Urinary bladder (tissue), 4 donors: ENCODE results near the gene OVAAL. TPM values are rescaled to one million over a fixed set of nuclear protein-coding genes. Genes with fewer than 3 reads are reported as not detected.

Experiments used
- DNase-seq: peaks from one replicate; pipeline ENCODE4 v3.0.0-alpha.2; 2015; ENCODE audit errors: extremely low spot score
- H3K27ac ChIP-seq: one replicate; pipeline ENCODE4 v1.5.1; 2013; ENCODE audit warnings: low read depth, mild to moderate bottlenecking, moderate library complexity
- H3K36me3 ChIP-seq: one replicate; pipeline ENCODE4 v1.6.1; 2013; ENCODE audit warnings: mild to moderate bottlenecking, moderate library complexity; ENCODE audit not compliant: insufficient read depth
- H3K4me1 ChIP-seq: one replicate; pipeline ENCODE4 v1.6.1; 2013; ENCODE audit warnings: mild to moderate bottlenecking, moderate library complexity; ENCODE audit not compliant: insufficient read depth
- H3K4me3 ChIP-seq: one replicate; pipeline ENCODE4 v1.5.1; 2013; ENCODE audit warnings: low read depth, low read length
- WGBS: extraction: QIAGEN DNeasy Blood & Tissue Kit; methylation state at CpG from one replicate; pipeline ENCODE4 v1.1.7; 2013; 5-methylcytosine and 5-hydroxymethylcytosine counted together
- polyA plus RNA-seq: library from polyadenylated mRNA; stranded (reverse); fragments of 200-250 nt; gene quantifications from one replicate; pipeline ENCODE4 v1.2.3, GENCODE V29; 2013
- total RNA-seq: library from RNA; depleted of rRNA; stranded (reverse); fragments of >200 nt; gene quantifications from one replicate; pipeline ENCODE4 v1.2.3, GENCODE V29; 2014
- donor health status: healthy with polysubstance abuse.
- donor health status: healthy.

The OVAAL gene
- total RNA-seq = 0.26 TPM
- polyA plus RNA-seq = not detected

DNA sequence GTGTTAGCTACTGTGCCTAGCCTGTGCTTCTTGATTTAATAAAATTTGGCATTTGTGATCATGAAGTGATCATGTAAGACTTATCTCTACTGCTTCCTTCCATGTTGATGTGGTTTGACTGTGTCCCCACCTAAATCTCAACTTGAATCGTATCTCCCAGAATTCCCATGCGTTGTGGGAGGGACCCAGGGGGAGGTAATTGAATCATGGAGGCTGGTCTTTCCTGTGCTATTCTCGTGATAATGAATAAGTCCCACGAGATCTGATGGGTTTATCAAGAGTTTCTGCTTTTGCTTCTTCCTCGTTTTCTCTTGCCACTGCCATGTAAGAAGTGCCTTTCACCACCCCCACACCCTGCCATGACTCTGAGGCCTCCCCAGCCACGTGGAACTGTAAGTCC is at the start of gene OVAAL:
TSS of gene OVAAL (plus strand) at position 301 of the 400 bp plus-strand sequence.
- WGBS = 83% methylated on average over 6 of the region's 6 CpGs
- H3K4me1 ChIP-seq = peaks cover 1% of the 10 kb centered on the region
- no peak within 1 kb of the TSS for H3K4me3 ChIP-seq
- no peak for DNase-seq
- no peaks in the 10 kb centered on the region for H3K36me3 ChIP-seq
- H3K27ac ChIP-seq = no peak within 1 kb of the TSS

DNA sequence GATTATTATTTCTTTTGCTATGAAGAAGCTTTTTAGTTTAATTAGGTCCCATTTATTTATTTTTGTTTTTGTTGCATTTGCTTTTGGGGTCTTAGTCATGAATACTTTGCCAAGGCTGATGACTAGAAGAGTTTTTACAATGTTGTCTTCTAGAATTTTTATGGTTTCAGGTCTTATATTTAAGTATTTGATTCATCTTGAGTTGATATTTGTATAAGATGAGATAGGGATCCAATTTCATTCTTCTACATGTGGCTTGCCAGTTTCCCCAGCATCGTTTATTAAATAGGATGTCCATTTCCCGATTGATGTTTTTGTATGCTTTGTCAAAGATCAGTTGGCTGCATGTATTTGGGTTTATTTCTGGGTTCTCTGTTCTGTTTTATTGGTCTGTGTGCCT is 47.9 kb upstream of the OVAAL start:
- no peaks in the 10 kb centered on the region for H3K4me1 ChIP-seq
- H3K27ac ChIP-seq = no peak overlapping the region
- WGBS = 86% methylated on average over 2 of the region's 2 CpGs
- no peaks in the 10 kb centered on the region for H3K36me3 ChIP-seq
- H3K4me3 ChIP-seq = no peak overlapping the region
- DNase-seq = no peak

DNA sequence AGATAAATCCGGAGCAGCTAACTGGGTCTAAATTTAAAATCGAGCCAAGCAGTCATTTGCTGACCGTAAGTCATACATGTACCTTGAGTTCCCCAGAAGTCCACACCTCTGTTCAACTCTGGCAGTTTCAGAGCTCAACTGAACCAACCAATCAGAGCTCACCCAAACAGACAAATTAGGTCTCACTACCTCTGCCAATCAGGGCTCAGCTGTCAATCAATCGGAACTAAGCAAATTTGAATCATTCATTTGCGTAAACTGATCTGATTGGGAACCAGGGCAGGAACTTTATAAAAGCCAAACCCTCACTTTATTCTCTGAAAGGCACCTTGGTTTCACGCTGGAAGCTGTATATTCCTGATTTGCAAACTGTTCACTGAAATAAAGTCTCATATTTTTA is 45.2 kb upstream of the OVAAL start:
- no peak for DNase-seq
- Histone ChIP-seq H3K4me3 (no peak overlapping the region), H3K4me1 (no peaks in the 10 kb centered on the region), H3K27ac (no peak overlapping the region), H3K36me3 (no peaks in the 10 kb centered on the region)
- WGBS = 83% methylated on average over 6 of the region's 6 CpGs

DNA sequence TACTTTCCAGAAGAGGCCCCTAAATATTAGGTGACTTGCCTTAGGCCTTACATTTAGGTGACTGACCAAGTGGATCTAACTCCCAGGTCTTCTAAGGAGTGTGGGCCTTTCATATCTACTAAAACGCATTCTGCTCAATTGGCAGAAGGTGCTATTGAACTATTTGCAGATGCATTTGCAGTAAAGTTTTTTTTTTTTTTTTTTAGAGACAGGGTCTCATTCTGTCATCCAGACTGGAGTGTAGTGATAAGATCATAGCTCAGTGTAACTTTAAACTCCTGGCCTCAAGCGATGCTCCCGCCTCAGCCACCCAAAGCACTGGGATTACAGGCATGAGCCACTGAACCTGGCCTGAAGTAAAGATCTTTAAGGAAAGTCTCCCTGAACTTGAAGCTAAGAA is 43.4 kb upstream of the OVAAL start:
- Histone ChIP-seq H3K36me3 (no peaks in the 10 kb centered on the region), H3K4me3 (no peak overlapping the region), H3K27ac (no peak overlapping the region), H3K4me1 (no peaks in the 10 kb centered on the region)
- no peak for DNase-seq
- WGBS = 22% methylated on average over 3 of the region's 3 CpGs

DNA sequence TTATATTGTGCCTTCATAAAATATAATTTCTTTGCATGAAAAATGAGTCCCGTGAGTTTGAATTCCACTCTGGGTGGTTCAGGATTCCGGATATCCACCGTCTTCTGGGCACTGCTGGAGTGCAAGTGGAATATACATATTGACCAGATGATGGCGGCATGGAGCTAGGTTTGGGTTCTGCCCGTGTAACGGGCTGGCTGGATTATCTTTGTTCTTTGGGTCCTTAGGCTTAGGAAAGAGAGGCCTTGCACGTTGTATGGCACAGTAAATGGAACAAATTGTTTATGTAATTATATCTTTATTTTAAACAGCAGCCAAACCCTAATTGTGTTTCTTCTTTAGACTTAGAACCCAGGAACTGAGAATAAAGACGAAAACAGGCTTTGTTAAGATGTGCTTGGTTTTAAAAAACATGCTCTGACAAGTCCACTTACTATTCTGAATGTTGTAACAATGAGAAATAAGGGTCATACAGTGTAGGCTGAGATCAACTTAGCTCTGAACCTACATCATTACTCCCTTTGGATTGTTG is 42.8 kb upstream of the OVAAL start:
- no peak overlapping the region for H3K27ac ChIP-seq
- H3K4me1 ChIP-seq = no peaks in the 10 kb centered on the region
- WGBS = 9% methylated on average over 8 of the region's 8 CpGs
- no peak overlapping the region for H3K4me3 ChIP-seq
- H3K36me3 ChIP-seq = no peaks in the 10 kb centered on the region
- DNase-seq = peak; percentile 58

DNA sequence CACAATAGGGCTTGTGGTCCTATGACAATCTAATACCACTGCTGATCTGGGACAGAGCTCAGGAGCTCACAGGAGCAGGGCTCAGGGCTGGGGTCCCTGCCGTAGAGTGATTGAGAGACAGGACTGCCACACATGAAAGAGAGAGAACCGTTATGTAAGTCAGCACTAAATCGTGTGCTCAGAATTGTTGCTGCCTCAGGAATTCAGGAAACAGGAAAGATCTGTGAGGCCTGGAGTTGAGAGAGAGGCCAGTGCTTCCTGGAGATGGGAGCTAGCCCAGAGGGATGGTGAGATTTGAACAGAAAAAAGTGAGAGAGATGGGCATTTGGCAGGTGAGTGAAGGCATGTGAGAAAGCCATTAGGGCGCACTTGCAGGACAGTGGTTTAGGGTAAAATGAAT is 38.9 kb upstream of the OVAAL start:
- DNase-seq = no peak
- H3K36me3 ChIP-seq = no peaks in the 10 kb centered on the region
- 52% methylated on average over 4 of the region's 4 CpGs for WGBS
- no peak overlapping the region for H3K27ac ChIP-seq
- no peak overlapping the region for H3K4me3 ChIP-seq
- no peaks in the 10 kb centered on the region for H3K4me1 ChIP-seq

DNA sequence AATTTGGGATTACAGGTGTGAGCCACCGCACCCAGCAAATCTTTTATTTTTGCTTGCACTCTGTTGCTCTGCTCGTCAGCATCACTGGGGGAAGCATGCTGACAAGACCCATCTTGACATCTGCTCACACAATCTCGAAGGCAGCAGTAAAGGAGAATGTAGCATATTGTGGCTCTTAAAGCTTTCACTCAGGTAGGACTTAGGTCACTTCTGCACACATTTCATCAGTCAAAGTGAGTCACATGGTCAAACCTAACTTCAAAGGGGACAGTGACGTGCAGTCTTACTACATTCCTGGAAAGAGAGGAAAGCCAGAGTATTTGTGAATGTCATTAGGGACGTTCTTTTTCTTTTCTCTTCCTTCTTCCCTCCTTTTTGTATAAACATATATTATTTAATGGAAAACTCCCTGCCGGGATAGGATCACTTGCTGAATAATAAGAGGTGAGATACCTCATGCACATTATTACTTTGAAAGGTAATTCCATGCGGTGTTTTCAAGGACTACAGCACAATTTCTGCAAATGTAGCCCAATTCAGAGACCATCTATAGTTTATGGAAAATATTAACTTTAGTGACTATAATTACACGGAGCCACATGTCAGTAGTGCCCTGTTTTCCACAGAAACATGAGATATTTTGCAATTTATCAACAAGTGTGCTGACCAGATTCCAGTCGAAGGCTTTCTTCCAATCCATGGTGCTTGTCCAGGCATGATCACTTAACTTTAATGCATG is 37.1 kb upstream of the OVAAL start:
- H3K4me3 ChIP-seq = no peak overlapping the region
- WGBS = 57% methylated on average over 9 of the region's 9 CpGs

DNA sequence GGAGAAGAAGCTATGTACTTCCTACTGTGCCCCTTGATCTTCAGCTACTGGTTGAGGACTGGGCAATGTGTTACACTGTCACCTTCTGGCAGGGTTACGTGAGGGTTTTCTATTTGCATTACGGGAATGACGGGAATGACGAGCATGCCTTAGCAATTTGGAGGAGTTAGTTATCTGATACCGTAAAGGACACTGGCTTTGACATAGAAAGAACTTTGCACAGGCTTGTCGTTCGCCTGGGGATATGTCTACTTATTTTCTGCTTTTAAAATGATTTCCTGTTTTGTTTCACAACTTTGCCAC is 36.6 kb upstream of the OVAAL start:
- Histone ChIP-seq H3K36me3 (no peaks in the 10 kb centered on the region), H3K4me3 (no peak overlapping the region), H3K27ac (no peak overlapping the region), H3K4me1 (no peaks in the 10 kb centered on the region)
- DNase-seq = no peak
- WGBS = 68% methylated on average over 7 of the region's 7 CpGs

More for the DNA sequence above, 37.1 kb upstream of the OVAAL start:
- no peaks in the 10 kb centered on the region for H3K36me3 ChIP-seq
- no peak for DNase-seq
- no peak overlapping the region for H3K27ac ChIP-seq
- H3K4me1 ChIP-seq = no peaks in the 10 kb centered on the region

DNA sequence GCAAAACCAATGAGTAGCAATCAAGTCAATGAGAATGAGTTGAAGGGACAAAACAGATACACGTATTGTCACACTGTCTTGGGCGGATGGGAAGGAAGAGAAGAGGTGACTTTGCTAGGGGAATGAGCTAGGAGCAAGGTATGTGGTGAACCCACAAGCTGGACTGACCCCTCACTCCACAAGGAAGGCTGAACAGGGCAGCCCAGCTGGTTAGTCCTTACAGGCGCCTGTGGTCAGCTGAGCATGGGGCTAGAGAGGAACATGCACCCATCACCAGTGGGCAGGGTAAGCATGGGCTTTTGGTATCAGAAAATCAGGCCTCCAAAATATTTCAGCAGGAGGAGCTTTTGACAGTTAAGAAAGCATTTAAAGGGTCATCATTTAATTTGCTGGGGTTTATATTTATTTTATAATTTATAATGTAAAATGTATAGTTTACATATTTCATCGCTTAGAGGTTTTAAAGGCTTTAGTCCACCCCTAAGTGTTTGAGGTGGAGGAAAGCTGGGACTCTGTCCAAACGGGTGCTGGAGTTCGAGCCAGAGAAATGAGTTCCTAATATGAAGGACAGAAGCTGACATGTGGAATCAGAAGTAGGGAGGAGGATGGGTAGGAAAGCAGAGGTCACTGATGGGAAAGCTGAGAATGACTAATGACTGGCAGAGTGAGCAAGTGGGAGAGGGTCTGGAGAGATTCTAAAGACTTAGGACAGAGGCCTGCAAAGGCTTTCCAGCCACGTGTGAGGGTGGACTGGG is 34.4 kb upstream of the OVAAL start:
- no peak for DNase-seq
- H3K4me1 ChIP-seq = no peaks in the 10 kb centered on the region
- 69% methylated on average over 7 of the region's 7 CpGs for WGBS
- no peaks in the 10 kb centered on the region for H3K36me3 ChIP-seq
- no peak overlapping the region for H3K4me3 ChIP-seq
- H3K27ac ChIP-seq = no peak overlapping the region

DNA sequence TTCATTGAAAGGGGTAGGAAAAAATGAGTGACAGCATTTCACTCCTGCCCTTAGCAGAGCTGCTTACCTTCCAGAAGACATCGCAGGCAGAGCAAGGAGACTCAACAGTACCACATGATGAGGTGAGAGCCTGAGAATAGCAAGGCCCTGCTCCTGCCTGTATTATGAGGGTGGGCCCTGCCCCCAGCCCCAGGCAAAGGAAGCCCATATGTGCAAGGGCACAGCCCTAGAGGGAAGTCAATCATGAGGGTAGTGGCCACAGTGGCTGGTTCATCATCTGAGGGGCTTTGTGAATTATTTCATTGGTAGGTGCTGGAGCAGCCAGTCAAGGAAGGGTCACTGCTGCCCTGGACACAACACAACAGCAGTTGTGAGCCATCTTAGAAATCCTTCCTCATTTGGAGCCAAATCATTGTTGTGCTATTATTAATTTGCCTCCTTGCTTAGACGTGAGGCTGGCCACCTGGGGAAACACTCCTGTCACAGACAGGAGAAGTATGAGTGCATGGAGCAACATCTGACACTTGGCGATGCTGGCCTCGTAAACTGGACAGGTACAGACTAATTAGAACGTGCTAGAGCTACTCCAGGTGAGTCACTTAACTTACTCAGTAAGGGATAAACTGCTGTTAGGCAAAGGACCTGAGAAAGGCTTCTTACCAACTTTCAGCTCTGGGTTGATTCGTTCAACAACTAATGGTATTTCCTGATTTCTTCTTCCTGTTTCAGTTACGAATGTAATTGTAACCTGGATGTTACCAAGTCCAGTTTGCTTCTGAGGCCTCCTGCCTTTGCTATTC is 33.6 kb upstream of the OVAAL start:
- no peak overlapping the region for H3K4me3 ChIP-seq
- no peaks in the 10 kb centered on the region for H3K36me3 ChIP-seq
- no peak for DNase-seq
- WGBS = 69% methylated on average over 7 of the region's 7 CpGs
- no peaks in the 10 kb centered on the region for H3K4me1 ChIP-seq
- H3K27ac ChIP-seq = no peak overlapping the region

DNA sequence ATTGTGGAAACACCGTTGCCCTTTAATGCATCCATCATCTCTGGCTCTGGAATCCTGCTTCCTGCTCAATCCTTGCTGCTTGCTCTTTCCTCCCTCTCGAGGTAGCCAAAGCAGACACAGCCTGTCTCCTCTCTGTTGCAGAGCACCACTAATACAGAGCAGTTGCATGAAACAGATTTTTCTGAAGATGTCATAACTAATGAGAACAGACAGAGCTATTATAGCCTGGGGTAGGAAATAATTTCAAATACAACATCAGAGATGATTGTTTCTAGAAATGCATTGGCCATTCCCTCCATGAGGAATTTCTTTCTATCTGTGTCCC is 33.1 kb upstream of the OVAAL start:
- Histone ChIP-seq H3K4me1 (no peaks in the 10 kb centered on the region), H3K27ac (no peak overlapping the region), H3K36me3 (no peaks in the 10 kb centered on the region), H3K4me3 (no peak overlapping the region)
- DNase-seq = no peak
- 41% methylated on average over 2 of the region's 2 CpGs for WGBS

DNA sequence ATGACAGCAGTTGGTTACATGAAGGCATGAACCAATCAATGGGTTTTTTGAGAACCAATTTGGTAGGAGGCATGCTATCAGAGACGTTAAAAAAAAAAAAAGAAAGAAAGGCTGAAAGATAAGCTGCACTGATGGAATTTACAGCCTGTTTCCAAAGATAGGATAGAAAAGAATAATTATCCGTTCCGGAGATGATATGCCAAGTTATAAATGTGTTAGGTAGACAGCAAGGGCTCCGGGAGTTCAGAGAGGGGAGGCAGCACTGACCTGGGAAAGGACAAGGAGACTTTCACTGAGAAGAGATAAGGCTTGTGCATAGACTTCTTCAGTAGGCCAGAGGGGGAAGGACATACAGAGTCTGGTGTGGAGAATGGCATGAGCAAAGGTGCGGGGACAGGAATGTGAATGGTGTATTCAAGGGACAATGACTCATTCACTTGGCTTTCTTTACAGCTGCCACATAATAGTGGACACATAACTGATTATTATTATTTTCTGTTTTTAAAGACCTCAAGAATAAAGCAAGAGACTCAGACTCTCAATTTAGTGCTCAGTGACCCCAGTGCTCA is 31.6 kb upstream of the OVAAL start:
- Histone ChIP-seq H3K4me3 (no peak overlapping the region), H3K4me1 (no peaks in the 10 kb centered on the region), H3K36me3 (no peaks in the 10 kb centered on the region), H3K27ac (no peak overlapping the region)
- 53% methylated on average over 5 of the region's 5 CpGs for WGBS
- no peak for DNase-seq

DNA sequence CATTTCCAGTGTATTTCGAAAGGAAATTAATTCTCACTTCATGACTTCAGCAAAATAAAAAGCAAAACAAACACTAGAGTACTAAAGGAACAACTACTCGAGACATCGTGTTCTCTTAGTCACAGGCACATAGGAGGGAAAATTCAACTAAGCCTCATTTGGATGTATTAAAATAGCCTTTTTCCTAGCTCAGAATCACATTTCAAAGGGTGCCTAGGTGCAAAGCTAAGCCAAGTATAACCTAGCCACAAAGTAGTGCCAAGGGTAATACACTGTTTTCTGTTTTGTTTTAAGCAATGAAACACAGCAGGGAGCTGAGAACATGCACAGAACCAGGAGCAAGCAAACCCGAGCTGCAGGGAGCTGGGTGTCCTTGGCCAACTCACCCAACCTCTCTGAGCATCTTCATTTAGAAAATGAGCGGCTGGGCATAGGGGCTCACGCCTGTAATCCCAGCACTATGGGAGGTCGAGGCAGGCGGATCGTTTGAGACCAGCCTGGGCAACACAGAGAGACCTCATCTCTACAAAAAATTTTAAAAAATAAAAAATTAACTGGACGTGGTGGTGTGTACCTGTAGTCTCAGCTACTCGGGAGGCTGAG is 29.8 kb upstream of the OVAAL start:
- no peak overlapping the region for H3K4me3 ChIP-seq
- no peaks in the 10 kb centered on the region for H3K36me3 ChIP-seq
- no peaks in the 10 kb centered on the region for H3K4me1 ChIP-seq
- no peak for DNase-seq
- no peak overlapping the region for H3K27ac ChIP-seq
- 88% methylated on average over 11 of the region's 11 CpGs for WGBS
